H9 (cell line): ENCODE measurements around the gene FABP7. TPM values are rescaled to one million over a fixed set of nuclear protein-coding genes. Genes with fewer than 3 reads are reported as not detected.

Experiments
- DNase-seq: peaks from one replicate; pipeline ENCODE4 v3.0.0-alpha.2; 2017
- H2AFZ ChIP-seq: one replicate; pipeline ENCODE4 v1.6.1; 2013; ENCODE audit warnings: mild to moderate bottlenecking, low read length, control low read depth, moderate library complexity
- H2AK5ac ChIP-seq: 2 replicates; pipeline ENCODE4 v1.6.1; 2013; ENCODE audit warnings: low read length, control low read depth, mixed read lengths; ENCODE audit not compliant: insufficient read length
- H2BK120ac ChIP-seq: one replicate; pipeline ENCODE4 v1.6.1; 2013; ENCODE audit warnings: low read depth, mild to moderate bottlenecking, low read length, control low read depth, inconsistent platforms; ENCODE audit not compliant: poor library complexity, severe bottlenecking
- H2BK12ac ChIP-seq: 2 replicates; pipeline ENCODE4 v1.6.1; 2013; ENCODE audit warnings: low read length, control low read depth, mixed read lengths, low read depth; ENCODE audit not compliant: insufficient read length
- H2BK15ac ChIP-seq: 2 replicates; pipeline ENCODE4 v1.6.1; 2013; ENCODE audit warnings: low read depth, low read length, control low read depth
- H2BK20ac ChIP-seq: one replicate; pipeline ENCODE4 v1.6.1; 2013; ENCODE audit warnings: low read depth, mild to moderate bottlenecking, low read length, control low read depth, inconsistent platforms; ENCODE audit not compliant: poor library complexity, severe bottlenecking
- H2BK5ac ChIP-seq: 2 replicates; pipeline ENCODE4 v1.6.1; 2013; ENCODE audit warnings: low read length, control low read depth, mixed read lengths; ENCODE audit not compliant: insufficient read length
- H3K14ac ChIP-seq: 2 replicates; pipeline ENCODE4 v1.6.1; 2013; ENCODE audit warnings: low read length, control low read depth; ENCODE audit not compliant: insufficient read depth
- H3K18ac ChIP-seq: 2 replicates; pipeline ENCODE4 v1.6.1; 2013; ENCODE audit warnings: low read depth, mild to moderate bottlenecking, mixed read lengths, low read length, control low read depth; ENCODE audit not compliant: insufficient read length
- H3K23ac ChIP-seq: 2 replicates; pipeline ENCODE4 v1.6.1; 2013; ENCODE audit warnings: low read length, control low read depth, mixed read lengths, low read depth; ENCODE audit not compliant: insufficient read length
- H3K23me2 ChIP-seq: 2 replicates; pipeline ENCODE4 v1.6.1; 2013; ENCODE audit warnings: low read depth, mild to moderate bottlenecking, mixed read lengths, low read length, control low read depth; ENCODE audit not compliant: insufficient read length, poor library complexity, severe bottlenecking
- H3K27ac ChIP-seq: 2 replicates; pipeline ENCODE4 v1.5.1; 2013; ENCODE audit warnings: low read length, control low read depth, mixed read lengths, low read depth; ENCODE audit not compliant: insufficient read length
- H3K27me3 ChIP-seq: 2 replicates; pipeline ENCODE4 v1.6.1; 2013; ENCODE audit warnings: low read length, control low read depth, inconsistent platforms; ENCODE audit not compliant: insufficient read depth
- H3K4ac ChIP-seq: 2 replicates; pipeline ENCODE4 v1.6.1; 2013; ENCODE audit warnings: low read depth, mild to moderate bottlenecking, control low read depth, inconsistent platforms, low read length, moderate library complexity
- H3K4me1 ChIP-seq: 2 replicates; pipeline ENCODE4 v1.6.1; 2013; ENCODE audit warnings: low read length, control low read depth, inconsistent platforms; ENCODE audit not compliant: insufficient read depth
- H3K4me2 ChIP-seq: 2 replicates; pipeline ENCODE4 v1.6.1; 2013; ENCODE audit warnings: low read length, control low read depth, mixed read lengths; ENCODE audit not compliant: insufficient read length, insufficient read depth
- H3K56ac ChIP-seq: 2 replicates; pipeline ENCODE4 v1.6.1; 2013; ENCODE audit warnings: low read depth, mild to moderate bottlenecking, mixed read lengths, low read length, control low read depth; ENCODE audit not compliant: insufficient read length
- H3K79me1 ChIP-seq: 2 replicates; pipeline ENCODE4 v1.6.1; 2013; ENCODE audit warnings: low read depth, mild to moderate bottlenecking, moderate library complexity, low read length, control low read depth, inconsistent platforms; ENCODE audit not compliant: insufficient read depth, poor library complexity, severe bottlenecking
- H3K79me2 ChIP-seq: 2 replicates; pipeline ENCODE4 v1.6.1; 2013; ENCODE audit warnings: low read length, control low read depth, inconsistent platforms; ENCODE audit not compliant: insufficient read depth
- H3K9ac ChIP-seq: 2 replicates; pipeline ENCODE4 v1.6.1; 2013; ENCODE audit warnings: low read length, control low read depth, mixed read lengths; ENCODE audit not compliant: insufficient read length; ENCODE audit errors: extremely low read depth
- H3K9me3 ChIP-seq: one replicate; pipeline ENCODE4 v1.6.1; 2013; ENCODE audit warnings: low read depth, low read length, inconsistent platforms; ENCODE audit not compliant: control insufficient read depth
- H3T11ph ChIP-seq: one replicate; pipeline ENCODE4 v1.6.1; 2013; ENCODE audit warnings: mild to moderate bottlenecking, low read length, control low read depth, inconsistent platforms
- H4K20me1 ChIP-seq: one replicate; pipeline ENCODE4 v1.6.1; 2013; ENCODE audit not compliant: control insufficient read depth, insufficient read length, insufficient read depth
- H4K5ac ChIP-seq: 2 replicates; pipeline ENCODE4 v1.6.1; 2013; ENCODE audit warnings: low read depth, mild to moderate bottlenecking, mixed read lengths, low read length, control low read depth; ENCODE audit not compliant: insufficient read length
- H4K8ac ChIP-seq: replicated peaks from 2 replicates; pipeline ENCODE4 v1.6.1; 2013; ENCODE audit warnings: low read length, control low read depth, mixed read lengths, low read depth; ENCODE audit not compliant: insufficient read length
- H4K91ac ChIP-seq: 2 replicates; pipeline ENCODE4 v1.6.1; 2013; ENCODE audit warnings: low read depth, mild to moderate bottlenecking, moderate library complexity, mixed read lengths, low read length, control low read depth; ENCODE audit not compliant: insufficient read length
- H3K27ac Mint-ChIP-seq, 3 experiments: 2 replicates in 2 of 3; 3 replicates in 1 of 3; pipeline ENCODE4 v1.8.0; 2020 to 2021; ENCODE audit warnings: mixed read lengths in 3 of 3, mild to moderate bottlenecking in 1 of 3, moderate library complexity in 1 of 3
- H3K27me3 Mint-ChIP-seq: 2 replicates; pipeline ENCODE4 v1.8.0; 2021; ENCODE audit warnings: low read depth, mild to moderate bottlenecking, moderate library complexity, mixed read lengths
- H3K36me3 Mint-ChIP-seq, 3 experiments: 2 replicates in 2 of 3; 3 replicates in 1 of 3; pipeline ENCODE4 v1.8.0; 2020 to 2021; ENCODE audit warnings: low read depth in 3 of 3, mixed read lengths in 3 of 3; ENCODE audit not compliant: insufficient read depth in 1 of 3
- H3K4me1 Mint-ChIP-seq, 2 experiments: 2 replicates each; pipeline ENCODE4 v1.8.0; 2020; ENCODE audit warnings: mixed read lengths in 2 of 2
- H3K4me3 Mint-ChIP-seq, 2 experiments: 2 replicates in 1 of 2; 3 replicates in 1 of 2; pipeline ENCODE4 v1.8.0; 2020 to 2021; ENCODE audit warnings: mild to moderate bottlenecking in 2 of 2, mixed read lengths in 2 of 2, moderate library complexity in 1 of 2
- H3K9me3 Mint-ChIP-seq, 2 experiments: 2 replicates in 1 of 2; 3 replicates in 1 of 2; pipeline ENCODE4 v1.8.0; 2020; ENCODE audit warnings: mild to moderate bottlenecking in 2 of 2, mixed read lengths in 2 of 2, moderate library complexity in 1 of 2
- WGBS: extraction: QIAGEN DNeasy Blood & Tissue Kit; methylation state at CpG from one replicate; pipeline ENCODE4 v1.1.7; 2013; ENCODE audit warnings: missing lambda C conversion rate, low lambda C conversion rate, mixed read lengths; ENCODE audit not compliant: insufficient read length; ENCODE audit errors: extremely low coverage; 5-methylcytosine and 5-hydroxymethylcytosine counted together
- total RNA-seq: library from RNA; stranded (reverse); gene quantifications from 2 replicates; pipeline ENCODE4 v1.2.1, GENCODE V29; 2021
- TF ChIP-seq, protein P1 (sequence below): fragments of 200-600 bp; sonication (generic); conservative IDR thresholded peaks from 3 replicates; pipeline ENCODE4 v1.8.0; 2021; ENCODE audit warnings: antibody characterized with exemption, mild to moderate bottlenecking

The FABP7 gene
- total RNA-seq, 1 experiment from 2014 or later, result 3.9 TPM

DNA sequence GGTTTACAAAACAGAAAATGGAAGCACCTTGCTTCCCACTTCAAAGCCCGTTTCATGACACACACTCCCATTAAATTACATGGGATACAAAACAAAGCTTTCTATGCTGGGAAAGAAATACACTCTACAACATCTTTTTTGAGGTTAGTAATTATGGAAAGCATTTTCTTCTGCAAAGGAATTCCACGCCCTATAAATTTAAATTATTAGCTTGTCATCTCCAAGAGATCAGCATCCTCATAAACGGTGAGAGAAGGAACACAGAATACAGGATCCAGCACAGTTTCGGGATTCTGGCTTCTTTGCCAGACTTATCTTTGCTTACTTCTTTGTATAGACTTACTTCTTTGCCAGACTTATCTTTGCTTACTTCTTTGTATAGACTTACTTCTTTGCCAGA is 8.2 kb downstream of the FABP7 start:
- Histone ChIP-seq H3K4me2 (no peak overlapping the region), H2AK5ac (no peak overlapping the region), H2AFZ (no peak overlapping the region), H4K91ac (no peak overlapping the region), H3K14ac (no peak overlapping the region), H3K18ac (no peak overlapping the region), H2BK15ac (no peak overlapping the region), H3K56ac (no peak overlapping the region), H3K79me1 (no peaks in the 10 kb centered on the region), H4K8ac (no peak overlapping the region), H3K27me3 (peaks cover 3% of the 10 kb centered on the region; the same call in 1 of the 2 replicates), H3K9me3 (no peaks in the 10 kb centered on the region), H2BK20ac (no peak overlapping the region), H4K20me1 (no peaks in the 10 kb centered on the region), H3K9ac (no peak overlapping the region), H2BK5ac (no peak overlapping the region), H3K79me2 (no peaks in the 10 kb centered on the region), H3T11ph (no peak overlapping the region), H3K23me2 (peaks cover 11% of the 10 kb centered on the region), H2BK120ac (no peak overlapping the region), H4K5ac (no peak overlapping the region), H3K27ac (no peak overlapping the region), H3K4me1 (peaks cover 5% of the 10 kb centered on the region; the same call in 1 of the 2 replicates), H3K4ac (no peak overlapping the region), H2BK12ac (no peak overlapping the region), H3K23ac (no peak overlapping the region)
- TF ChIP-seq, protein P1, sequence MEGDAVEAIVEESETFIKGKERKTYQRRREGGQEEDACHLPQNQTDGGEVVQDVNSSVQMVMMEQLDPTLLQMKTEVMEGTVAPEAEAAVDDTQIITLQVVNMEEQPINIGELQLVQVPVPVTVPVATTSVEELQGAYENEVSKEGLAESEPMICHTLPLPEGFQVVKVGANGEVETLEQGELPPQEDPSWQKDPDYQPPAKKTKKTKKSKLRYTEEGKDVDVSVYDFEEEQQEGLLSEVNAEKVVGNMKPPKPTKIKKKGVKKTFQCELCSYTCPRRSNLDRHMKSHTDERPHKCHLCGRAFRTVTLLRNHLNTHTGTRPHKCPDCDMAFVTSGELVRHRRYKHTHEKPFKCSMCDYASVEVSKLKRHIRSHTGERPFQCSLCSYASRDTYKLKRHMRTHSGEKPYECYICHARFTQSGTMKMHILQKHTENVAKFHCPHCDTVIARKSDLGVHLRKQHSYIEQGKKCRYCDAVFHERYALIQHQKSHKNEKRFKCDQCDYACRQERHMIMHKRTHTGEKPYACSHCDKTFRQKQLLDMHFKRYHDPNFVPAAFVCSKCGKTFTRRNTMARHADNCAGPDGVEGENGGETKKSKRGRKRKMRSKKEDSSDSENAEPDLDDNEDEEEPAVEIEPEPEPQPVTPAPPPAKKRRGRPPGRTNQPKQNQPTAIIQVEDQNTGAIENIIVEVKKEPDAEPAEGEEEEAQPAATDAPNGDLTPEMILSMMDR, result no peak
- WGBS, result no CpG with 5 or more reads among the region's 4 CpGs
- no peak overlapping the region for H3K27ac Mint-ChIP-seq
- peaks cover 42 to 45% of the 10 kb centered on the region in 2 experiments for H3K4me1 Mint-ChIP-seq
- H3K36me3 Mint-ChIP-seq, result no peaks in the 10 kb centered on the region
- peaks cover 36% of the 10 kb centered on the region for H3K27me3 Mint-ChIP-seq
- H3K9me3 Mint-ChIP-seq, result no peaks in the 10 kb centered on the region; a peak in 1 of 5 replicates
- H3K4me3 Mint-ChIP-seq, result 0 out of 5 replicates have a peak overlapping the region, but pooled peaks of 1 of the 2 experiments have one; percentile 84
- DNase-seq, result no peak
